Measurements from ENCODE around the gene LETM1.

- TF ChIP-seq POLR2AphosphoS5 (IDR thresholded peaks at IDR 0.05; ENCODE audit: insufficient read depth in 1 of 2, low read depth in 1 of 2) (no peak), POLR2A (IDR thresholded peaks at IDR 0.05) (no peak)
Measured at GRCh38 chr4:1830234-1830633, 25.7 kb downstream of the LETM1 start.
